ENCODE data around the gene SIL1.
"Not testable (repeated sequence)": the region's sequence is repeated elsewhere in the genome, so short reads cannot be mapped to it uniquely, and the experiment has no call there.

The SIL1 gene

DNA sequence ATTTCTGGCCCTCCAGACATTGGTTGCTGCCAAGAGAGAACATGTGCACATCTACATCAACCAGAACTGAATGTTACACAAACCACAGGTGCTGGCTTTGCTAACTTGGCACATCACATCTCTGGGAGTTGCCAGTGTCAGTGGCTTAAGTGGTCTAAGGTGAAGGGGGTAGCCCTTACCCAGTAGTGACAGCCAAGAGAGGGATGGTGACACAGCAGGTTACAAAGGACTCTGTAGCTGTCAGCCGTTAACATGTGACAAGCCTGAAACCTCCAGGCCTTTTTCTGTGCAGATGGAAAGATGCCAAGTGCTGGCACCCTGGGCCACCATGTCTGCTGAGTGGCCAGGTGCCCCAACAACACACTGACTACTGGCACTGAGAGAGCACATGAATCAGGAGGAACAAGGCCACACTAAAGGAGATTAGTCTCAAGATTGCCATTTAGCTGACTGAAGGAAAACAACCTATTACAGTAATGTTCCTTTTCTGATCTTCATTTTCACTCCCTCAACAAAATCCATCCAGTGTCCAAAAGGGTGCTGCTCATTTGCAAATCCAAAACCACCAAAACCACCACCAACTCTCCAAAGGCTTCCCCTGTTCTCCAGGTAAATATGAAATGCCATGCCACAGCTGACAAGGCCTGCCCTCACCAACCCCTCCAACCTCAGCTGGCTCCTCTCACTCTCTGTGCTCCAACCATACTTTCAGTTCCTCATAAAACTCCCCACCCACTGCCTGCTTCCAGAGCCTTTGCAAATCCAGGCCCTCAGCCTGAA, 20.2 kb downstream of the SIL1 start:
- no peak overlapping the region for H3K4me3 ChIP-seq (ENCODE audit: low read depth, low read length)
- no peak for DNase-seq (ENCODE audit: low read depth)
- TF ChIP-seq, protein P1, sequence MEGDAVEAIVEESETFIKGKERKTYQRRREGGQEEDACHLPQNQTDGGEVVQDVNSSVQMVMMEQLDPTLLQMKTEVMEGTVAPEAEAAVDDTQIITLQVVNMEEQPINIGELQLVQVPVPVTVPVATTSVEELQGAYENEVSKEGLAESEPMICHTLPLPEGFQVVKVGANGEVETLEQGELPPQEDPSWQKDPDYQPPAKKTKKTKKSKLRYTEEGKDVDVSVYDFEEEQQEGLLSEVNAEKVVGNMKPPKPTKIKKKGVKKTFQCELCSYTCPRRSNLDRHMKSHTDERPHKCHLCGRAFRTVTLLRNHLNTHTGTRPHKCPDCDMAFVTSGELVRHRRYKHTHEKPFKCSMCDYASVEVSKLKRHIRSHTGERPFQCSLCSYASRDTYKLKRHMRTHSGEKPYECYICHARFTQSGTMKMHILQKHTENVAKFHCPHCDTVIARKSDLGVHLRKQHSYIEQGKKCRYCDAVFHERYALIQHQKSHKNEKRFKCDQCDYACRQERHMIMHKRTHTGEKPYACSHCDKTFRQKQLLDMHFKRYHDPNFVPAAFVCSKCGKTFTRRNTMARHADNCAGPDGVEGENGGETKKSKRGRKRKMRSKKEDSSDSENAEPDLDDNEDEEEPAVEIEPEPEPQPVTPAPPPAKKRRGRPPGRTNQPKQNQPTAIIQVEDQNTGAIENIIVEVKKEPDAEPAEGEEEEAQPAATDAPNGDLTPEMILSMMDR (IDR thresholded peaks at IDR 0.05; ENCODE audit: low read depth, low read length, missing control alignments), result no peak
- in situ Hi-C loops (cut with HindIII; ENCODE audit: low sequenced_read_pairs), result no loop called here

DNA sequence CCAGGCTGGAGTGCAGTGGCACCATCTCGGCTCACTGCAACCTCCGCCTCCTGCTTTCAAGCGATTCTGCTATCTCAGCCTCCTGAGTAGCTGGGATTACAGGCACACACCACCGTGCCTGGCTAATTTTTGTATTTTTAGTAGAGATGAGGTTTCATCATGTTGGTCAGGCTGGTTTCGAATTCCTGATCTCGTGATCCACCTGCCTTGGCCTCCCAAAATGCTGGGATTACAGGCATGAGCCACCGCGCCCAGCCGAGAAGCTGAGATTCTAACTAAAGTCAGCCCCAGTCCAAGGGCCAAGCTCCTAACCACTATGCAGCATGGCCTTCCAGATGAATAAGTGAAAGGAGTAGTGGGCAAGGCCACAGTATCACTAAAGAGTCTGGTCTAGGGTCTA, 20.9 kb downstream of the SIL1 start:
- DNase-seq (ENCODE audit: low read depth); in situ Hi-C loops (cut with HindIII; ENCODE audit: low sequenced_read_pairs); H3K4me3 ChIP-seq (ENCODE audit: low read depth, low read length): not testable (repeated sequence)

DNA sequence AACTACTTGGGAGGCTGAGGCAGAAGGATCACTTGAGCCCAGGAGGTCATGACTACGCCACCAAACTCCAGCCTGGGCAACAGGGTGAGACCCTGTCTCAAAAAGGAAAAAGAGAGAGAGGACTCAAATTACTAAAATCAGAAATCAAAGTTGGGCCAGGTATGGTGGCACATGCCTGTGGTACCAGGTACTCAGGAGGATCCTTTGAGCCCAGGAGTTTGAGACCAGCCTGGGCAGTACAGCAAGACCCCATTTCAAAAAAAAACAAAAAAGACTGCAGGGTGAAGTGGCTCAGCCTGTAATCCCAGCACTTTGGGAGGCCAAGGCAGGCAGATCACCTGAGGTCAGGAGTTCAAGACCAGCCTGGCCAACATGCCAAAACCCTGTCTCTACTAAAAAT, 23.8 kb downstream of the SIL1 start:
- DNase-seq (ENCODE audit: low read depth); H3K4me3 ChIP-seq (ENCODE audit: low read depth, low read length); in situ Hi-C loops (cut with HindIII; ENCODE audit: low sequenced_read_pairs): not testable (repeated sequence)

DNA sequence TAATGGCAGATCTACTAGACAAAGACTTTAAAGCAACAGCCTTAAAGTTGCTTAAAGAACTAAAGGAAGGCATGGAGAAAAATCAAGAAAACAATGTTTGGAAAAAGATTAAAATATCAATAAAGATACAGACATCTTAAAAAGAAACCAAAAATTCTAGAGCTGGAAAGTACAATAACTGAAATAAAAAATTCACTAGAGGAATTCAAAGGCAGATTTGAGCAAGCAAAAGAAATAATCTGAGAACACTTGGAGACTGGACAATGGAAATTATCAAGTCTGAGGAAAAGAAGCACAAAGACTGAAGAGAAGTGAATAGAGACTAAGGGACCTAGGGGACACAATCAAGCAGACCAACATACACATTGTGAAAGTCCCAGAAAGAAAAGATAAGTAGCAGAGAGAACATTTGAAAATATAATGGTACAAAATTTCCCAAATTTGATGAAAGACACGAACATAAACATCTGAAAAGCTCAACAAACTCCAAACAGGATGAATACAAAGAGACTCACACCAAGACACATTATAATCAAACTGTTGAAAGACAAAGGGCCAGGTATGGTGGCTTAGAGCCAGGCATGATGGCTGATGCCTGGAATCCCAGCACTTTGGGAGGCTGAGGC, 26.3 kb downstream of the SIL1 start:
- in situ Hi-C loops (cut with HindIII; ENCODE audit: low sequenced_read_pairs), result no loop called here
- TF ChIP-seq, protein P1 (IDR thresholded peaks at IDR 0.05; ENCODE audit: low read depth, low read length, missing control alignments), result no peak
- no peak overlapping the region for H3K4me3 ChIP-seq (ENCODE audit: low read depth, low read length)
- no peak for DNase-seq (ENCODE audit: low read depth)

DNA sequence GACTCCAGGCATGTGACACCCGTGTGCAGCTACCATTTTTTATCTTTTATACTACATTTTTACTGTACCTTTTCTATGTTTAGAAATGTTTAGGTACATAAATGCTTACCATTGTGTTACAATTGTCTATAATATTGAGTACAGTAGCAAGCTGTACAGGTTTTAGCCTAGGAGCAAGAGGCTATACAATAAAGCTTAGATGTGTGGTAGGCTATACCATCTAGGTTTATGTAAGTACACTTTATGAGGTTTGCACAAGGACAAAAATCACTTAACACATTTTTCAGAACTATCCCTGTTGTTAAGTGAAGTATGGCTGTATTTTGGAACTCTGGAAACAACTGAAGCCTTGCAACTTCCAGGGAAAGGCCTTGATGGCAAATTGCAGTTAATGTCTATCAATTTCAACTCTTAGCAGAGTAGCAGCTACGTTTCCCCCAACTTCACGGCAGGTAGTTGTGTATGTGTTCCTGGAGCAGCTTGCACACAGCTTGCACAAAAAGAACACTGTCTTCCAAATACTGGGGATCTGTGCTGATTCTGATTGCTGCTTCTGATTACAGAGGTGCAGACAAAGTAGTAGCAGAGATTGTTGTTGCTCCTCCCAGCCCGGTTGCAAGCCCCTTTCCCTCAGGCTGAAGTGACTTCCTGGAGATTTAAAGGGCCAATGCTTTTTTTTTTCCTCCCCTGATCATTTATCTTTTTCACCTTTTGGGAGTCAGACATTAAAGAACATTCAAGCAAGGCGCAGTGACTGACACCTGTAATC, 30.0 kb downstream of the SIL1 start:
- in situ Hi-C loops (cut with HindIII; ENCODE audit: low sequenced_read_pairs), result no loop called here
- DNase-seq (ENCODE audit: low read depth), result no peak

DNA sequence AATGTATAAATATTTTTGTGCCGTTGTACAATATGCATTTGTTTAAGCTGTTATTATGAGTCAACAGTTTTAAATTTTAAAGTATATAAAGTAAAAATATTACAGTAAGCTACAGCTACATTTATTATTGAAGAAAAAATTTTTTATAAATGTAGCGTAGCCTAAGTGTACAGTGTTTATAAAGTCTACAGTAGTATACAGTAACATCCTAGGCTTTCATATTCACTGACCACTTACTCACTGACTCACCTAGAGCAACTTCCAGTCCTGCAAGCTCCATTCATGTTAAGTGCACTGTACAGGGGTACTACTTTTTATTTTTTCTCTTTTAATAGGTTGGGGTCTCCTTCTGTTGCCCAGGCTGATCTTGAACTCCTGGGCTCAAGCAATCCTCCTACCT, 30.6 kb downstream of the SIL1 start:
- H3K4me3 ChIP-seq (ENCODE audit: low read depth, low read length), result no peak overlapping the region
- TF ChIP-seq, protein P1 (IDR thresholded peaks at IDR 0.05; ENCODE audit: low read depth, low read length, missing control alignments), result no peak
- in situ Hi-C loops (cut with HindIII; ENCODE audit: low sequenced_read_pairs), result no loop called here
- DNase-seq (ENCODE audit: low read depth), result no peak

More for the DNA sequence above, 30.0 kb downstream of the SIL1 start:
- TF ChIP-seq, protein P1 (IDR thresholded peaks at IDR 0.05; ENCODE audit: low read depth, low read length, missing control alignments), result no peak
- no peak overlapping the region for H3K4me3 ChIP-seq (ENCODE audit: low read depth, low read length)

DNA sequence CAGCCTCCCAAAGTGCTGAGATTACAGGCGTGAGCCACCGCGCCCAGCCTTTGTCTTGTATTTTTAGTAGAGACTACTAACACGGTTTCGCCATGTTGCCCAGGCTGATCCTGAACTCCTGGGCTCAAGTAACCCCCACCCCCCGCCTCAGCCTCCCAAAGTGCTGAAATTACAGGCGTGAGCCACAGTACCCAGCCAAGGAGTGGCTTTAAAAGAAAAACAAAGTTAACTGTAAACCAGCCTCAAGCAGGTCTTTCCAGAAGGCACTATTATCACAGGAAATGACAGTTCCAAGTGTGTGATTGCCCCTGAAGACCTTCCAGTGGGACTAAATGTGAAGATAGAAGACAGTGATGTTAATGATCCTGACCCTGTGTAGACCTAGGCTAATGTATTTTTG, 31.1 kb downstream of the SIL1 start:
- no peak overlapping the region for H3K4me3 ChIP-seq (ENCODE audit: low read depth, low read length)
- DNase-seq (ENCODE audit: low read depth), result no peak
- in situ Hi-C loops (cut with HindIII; ENCODE audit: low sequenced_read_pairs), result no loop called here
- TF ChIP-seq, protein P1 (IDR thresholded peaks at IDR 0.05; ENCODE audit: low read depth, low read length, missing control alignments), result no peak

DNA sequence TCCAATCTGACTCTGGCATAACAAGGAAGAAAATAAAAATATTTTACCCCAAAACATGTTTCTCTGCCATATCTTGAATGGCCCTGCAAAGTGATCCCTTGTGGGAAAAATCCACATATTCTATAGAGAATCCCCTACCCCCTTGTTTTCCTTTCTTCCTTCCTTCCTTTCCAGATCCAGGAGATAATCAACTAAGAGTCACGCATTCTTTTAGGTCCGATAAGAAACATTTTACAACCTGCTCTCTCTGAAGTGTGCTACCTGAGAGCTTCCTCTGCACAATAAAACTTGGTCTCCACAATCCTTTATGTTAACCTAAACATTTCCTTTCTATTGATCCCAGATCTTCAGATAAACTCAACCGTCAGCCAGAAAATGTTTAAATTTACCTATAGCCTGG, 33.3 kb downstream of the SIL1 start:
- H3K4me3 ChIP-seq (ENCODE audit: low read depth, low read length); DNase-seq (ENCODE audit: low read depth); in situ Hi-C loops (cut with HindIII; ENCODE audit: low sequenced_read_pairs): not testable (repeated sequence)

Data from astrocyte of the cerebellum (primary cell).